ENCODE measurements around the gene ARHGAP8. TPM values are rescaled to one million over a fixed set of nuclear protein-coding genes. Genes with fewer than 3 reads are reported as not detected.
"Not testable (repeated sequence)": the region's sequence is repeated elsewhere in the genome, so short reads cannot be mapped to it uniquely, and the experiment has no call there.

ARHGAP8 gene
- total RNA-seq, 3 donors from 2014 or later (not counting 1 experiment from before 2014, with no cell fraction given) = 23.6 to 32.6 (median 26.5) TPM

GRCh38 chr22:44855855-44856254 lies 103.5 kb downstream of the ARHGAP8 start:
- Mint-ChIP-seq H3K27ac (no peak overlapping the region), H3K27me3 (ENCODE audit: low read depth in 2 of 2) (no peaks in the 10 kb centered on the region), H3K36me3 (no peaks in the 10 kb centered on the region), H3K9me3 (no peaks in the 10 kb centered on the region), H3K4me1 (no peaks in the 10 kb centered on the region), H3K4me3 (no peak overlapping the region)
- Histone ChIP-seq H3K4me3 (ENCODE audit: low read length) (no peak overlapping the region), H3K9me3 (ENCODE audit: control insufficient read depth, insufficient read depth, low read length) (no peaks in the 10 kb centered on the region), H3K27ac (ENCODE audit: low read length) (no peak overlapping the region), H3K36me3 (ENCODE audit: control insufficient read depth, insufficient read depth, low read length) (no peaks in the 10 kb centered on the region), H3K27me3 (ENCODE audit: control insufficient read depth, insufficient read depth, low read length) (no peaks in the 10 kb centered on the region), H3K4me1 (ENCODE audit: control insufficient read depth, insufficient read depth, low read length) (no peaks in the 10 kb centered on the region)
- WGBS (ENCODE audit: insufficient coverage) = 86% methylated on average over 5 of the region's 5 CpGs
- no peak for TF ChIP-seq CTCF (IDR thresholded peaks at IDR 0.05)
- intact Hi-C loops (cut with micrococcal nuclease) = no loop called here
- DNase-seq = no peak
- ATAC-seq = no peak

GRCh38 chr22:44858819-44859218 lies 106.4 kb downstream of the ARHGAP8 start:
- intact Hi-C loops (cut with micrococcal nuclease); H3K27ac Mint-ChIP-seq: not testable (repeated sequence)
- 72% methylated on average over 5 of the region's 7 CpGs for WGBS (ENCODE audit: insufficient coverage)

GRCh38 chr22:44859641-44860040 lies 107.3 kb downstream of the ARHGAP8 start:
- no peaks in the 10 kb centered on the region for H3K27me3 Mint-ChIP-seq (ENCODE audit: low read depth in 2 of 2)
- TF ChIP-seq CTCF (IDR thresholded peaks at IDR 0.05) = no peak
- DNase-seq (no peak), ATAC-seq (no peak)
- H3K36me3 Mint-ChIP-seq = no peaks in the 10 kb centered on the region
- H3K4me1 Mint-ChIP-seq = no peaks in the 10 kb centered on the region
- H3K4me3 Mint-ChIP-seq = no peak overlapping the region
- Histone ChIP-seq H3K4me3 (ENCODE audit: low read length) (no peak overlapping the region), H3K27ac (ENCODE audit: low read length) (no peak overlapping the region), H3K4me1 (ENCODE audit: control insufficient read depth, insufficient read depth, low read length) (no peaks in the 10 kb centered on the region), H3K27me3 (ENCODE audit: control insufficient read depth, insufficient read depth, low read length) (no peaks in the 10 kb centered on the region), H3K36me3 (ENCODE audit: control insufficient read depth, insufficient read depth, low read length) (no peaks in the 10 kb centered on the region), H3K9me3 (ENCODE audit: control insufficient read depth, insufficient read depth, low read length) (no peaks in the 10 kb centered on the region)
- H3K27ac Mint-ChIP-seq = no peak overlapping the region
- intact Hi-C loops (cut with micrococcal nuclease) = no loop called here
- H3K9me3 Mint-ChIP-seq = no peaks in the 10 kb centered on the region
- 90% methylated on average over 13 of the region's 13 CpGs for WGBS (ENCODE audit: insufficient coverage)

More at GRCh38 chr22:44858819-44859218, 106.4 kb downstream of the ARHGAP8 start:
- not testable (repeated sequence) for DNase-seq; H3K9me3 ChIP-seq (ENCODE audit: control insufficient read depth, insufficient read depth, low read length); H3K9me3 Mint-ChIP-seq; ATAC-seq; H3K27me3 ChIP-seq (ENCODE audit: control insufficient read depth, insufficient read depth, low read length); H3K4me3 Mint-ChIP-seq; H3K27ac ChIP-seq (ENCODE audit: low read length); H3K36me3 Mint-ChIP-seq; H3K36me3 ChIP-seq (ENCODE audit: control insufficient read depth, insufficient read depth, low read length); H3K4me3 ChIP-seq (ENCODE audit: low read length); H3K4me1 ChIP-seq (ENCODE audit: control insufficient read depth, insufficient read depth, low read length); H3K4me1 Mint-ChIP-seq; H3K27me3 Mint-ChIP-seq (ENCODE audit: low read depth in 2 of 2)

- Histone ChIP-seq H3K4me1 (ENCODE audit: control insufficient read depth, insufficient read depth, low read length) (no peaks in the 10 kb centered on the region), H3K27me3 (ENCODE audit: control insufficient read depth, insufficient read depth, low read length) (no peaks in the 10 kb centered on the region), H3K9me3 (ENCODE audit: control insufficient read depth, insufficient read depth, low read length) (no peaks in the 10 kb centered on the region), H3K4me3 (ENCODE audit: low read length) (no peak overlapping the region), H3K27ac (ENCODE audit: low read length) (no peak overlapping the region), H3K36me3 (ENCODE audit: control insufficient read depth, insufficient read depth, low read length) (no peaks in the 10 kb centered on the region)
- Mint-ChIP-seq H3K27ac (no peak overlapping the region), H3K9me3 (no peaks in the 10 kb centered on the region), H3K27me3 (ENCODE audit: low read depth in 2 of 2) (no peaks in the 10 kb centered on the region), H3K4me3 (no peak overlapping the region), H3K4me1 (no peaks in the 10 kb centered on the region), H3K36me3 (no peaks in the 10 kb centered on the region)
- 82% methylated on average over 6 of the region's 6 CpGs for WGBS (ENCODE audit: insufficient coverage)
- DNase-seq = no peak
- no peak for TF ChIP-seq CTCF (IDR thresholded peaks at IDR 0.05)
- no peak for ATAC-seq
- intact Hi-C loops (cut with micrococcal nuclease) = no loop called here
These were observed 107.9 kb downstream of the ARHGAP8 start for GRCh38 chr22:44860311-44860710.

Data from natural killer cell (primary cell).